Activated naive CD4-positive, alpha-beta T cell treated with anti-CD3 and anti-CD28 coated beads for 36 hours (primary cell): Measurements from ENCODE around the gene EFCAB9. TPM values are rescaled to one million over a fixed set of nuclear protein-coding genes. Genes with fewer than 3 reads are reported as not detected.
A peak's percentile ranks its signal among the peaks of the same experiment; 100 is the strongest.

Experiments
- CTCF ChIA-PET: fragments of 350-600 bp; sonication (Branson Sonifier 250); formaldehyde crosslinking; loops from one replicate; lab custom pipeline; 2021; ENCODE audit warnings: antibody characterized with exemption; lab: Charles Lee
- DNase-seq: peaks from one replicate; pipeline ENCODE4 v3.0.0-alpha.2; 2020
- H3K27ac Mint-ChIP-seq: one replicate; pipeline ENCODE4 v1.8.0; 2021; ENCODE audit warnings: mild to moderate bottlenecking, mixed read lengths
- H3K27me3 Mint-ChIP-seq: one replicate; pipeline ENCODE4 v1.8.0; 2021; ENCODE audit warnings: low read depth, mixed read lengths
- H3K36me3 Mint-ChIP-seq: one replicate; pipeline ENCODE4 v1.8.0; 2021; ENCODE audit warnings: low read depth, mixed read lengths
- H3K4me1 Mint-ChIP-seq: one replicate; pipeline ENCODE4 v1.8.0; 2021; ENCODE audit warnings: low read depth, mixed read lengths
- H3K4me3 Mint-ChIP-seq: one replicate; pipeline ENCODE4 v1.8.0; 2021; ENCODE audit warnings: mild to moderate bottlenecking, moderate library complexity, mixed read lengths
- H3K9me3 Mint-ChIP-seq: one replicate; pipeline ENCODE4 v1.8.0; 2021; ENCODE audit warnings: mixed read lengths
- intact Hi-C: fragments of 100-400 bp; cut with micrococcal nuclease; formaldehyde crosslinking; loops from one replicate; pipeline ENCODE4 v1.15.1; 2023
- total RNA-seq, 2 experiments: library from RNA; stranded (reverse); gene quantifications; one replicate each; pipeline ENCODE4 v1.2.3, GENCODE V29; 2021

Gene EFCAB9
- total RNA-seq, 2 experiments from 2014 or later, result not detected

DNA sequence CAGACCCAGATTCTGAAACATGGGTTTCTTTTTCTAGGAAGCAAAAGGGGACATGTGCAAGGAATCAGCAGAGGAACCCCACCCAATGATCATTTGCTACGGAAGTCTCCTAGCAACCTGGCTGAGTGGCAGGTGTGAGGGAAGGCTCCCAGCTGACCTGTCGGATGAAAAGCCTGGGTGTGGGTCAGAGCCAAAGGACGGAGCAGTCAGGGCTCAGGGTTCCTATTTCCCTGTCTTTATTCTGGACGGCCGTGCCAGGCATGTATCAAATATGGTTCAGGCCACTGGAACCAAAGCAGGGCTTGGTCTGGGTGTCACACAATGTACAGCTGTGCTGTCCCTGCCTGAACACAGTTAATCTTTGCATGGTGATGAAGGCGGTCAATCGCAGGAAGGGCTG is 26.1 kb upstream of the EFCAB9 start:
- CTCF ChIA-PET, result interaction anchor here (0.7 to 1.2 kb wide), 2 partner anchors 23 to 57 kb away, joined by 3 to 4 read pairs; no protein-coding TSS in a partner anchor

DNA sequence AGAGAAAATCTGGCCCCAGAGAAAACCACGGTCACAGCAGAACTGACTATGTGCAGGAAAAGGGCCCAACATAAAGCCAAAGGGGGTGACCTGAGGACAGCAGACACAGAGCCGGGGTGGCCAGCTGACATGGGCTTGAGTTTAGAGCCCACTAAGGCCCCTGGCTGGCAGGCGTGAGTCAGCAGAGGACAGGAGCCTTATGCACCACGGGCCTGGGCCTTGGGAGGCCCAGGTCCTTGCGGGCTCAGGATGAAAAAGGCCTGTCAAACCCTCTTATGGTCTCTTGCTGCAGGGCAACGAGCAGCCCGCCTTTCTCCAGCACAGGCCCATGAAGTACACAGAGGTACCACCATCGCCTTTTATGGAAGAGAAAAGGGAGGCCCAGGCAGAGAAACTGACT is 25.7 kb upstream of the EFCAB9 start:
- Mint-ChIP-seq H3K4me3 (no peak overlapping the region), H3K27ac (peak overlapping the region; percentile 56), H3K4me1 (peaks cover 79% of the 10 kb centered on the region), H3K9me3 (no peaks in the 10 kb centered on the region), H3K36me3 (peaks cover 8% of the 10 kb centered on the region), H3K27me3 (no peaks in the 10 kb centered on the region)
- CTCF ChIA-PET, result interaction anchor here (0.6 to 1.2 kb wide), 3 partner anchors 23 to 62 kb away, joined by 3 to 4 read pairs (median 3); no protein-coding TSS in a partner anchor
- intact Hi-C loops, result no loop called here
- DNase-seq, result no peak

More for the DNA sequence above, 26.1 kb upstream of the EFCAB9 start:
- H3K9me3 Mint-ChIP-seq, result no peaks in the 10 kb centered on the region
- H3K27me3 Mint-ChIP-seq, result no peaks in the 10 kb centered on the region
- intact Hi-C loops, result no loop called here
- peaks cover 8% of the 10 kb centered on the region for H3K36me3 Mint-ChIP-seq
- H3K4me3 Mint-ChIP-seq, result no peak overlapping the region
- peaks cover 80% of the 10 kb centered on the region for H3K4me1 Mint-ChIP-seq
- no peak overlapping the region for H3K27ac Mint-ChIP-seq
- no peak for DNase-seq

DNA sequence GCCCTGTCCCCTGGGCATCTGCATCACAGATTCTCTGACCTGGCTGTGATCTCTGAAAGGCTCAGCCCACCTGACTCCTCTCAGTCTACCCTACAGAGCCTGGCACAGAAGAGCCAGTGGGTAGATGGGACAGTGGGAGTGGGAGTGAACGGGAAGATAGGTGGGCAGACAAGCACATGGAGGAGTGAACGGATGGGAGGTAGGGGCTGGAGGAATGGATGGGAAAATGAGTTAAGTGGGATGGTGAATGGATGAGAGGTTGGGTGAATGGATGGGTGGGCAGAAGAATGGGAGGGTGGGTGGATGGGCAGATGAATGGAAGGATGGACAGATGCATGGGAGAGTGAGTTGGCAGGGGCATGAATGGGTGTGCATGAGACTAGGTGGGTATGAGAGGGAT is 24.8 kb upstream of the EFCAB9 start:
- Mint-ChIP-seq H3K27ac (no peak overlapping the region), H3K4me3 (no peak overlapping the region), H3K4me1 (peaks cover 83% of the 10 kb centered on the region), H3K27me3 (no peaks in the 10 kb centered on the region), H3K36me3 (peaks cover 14% of the 10 kb centered on the region), H3K9me3 (no peaks in the 10 kb centered on the region)
- CTCF ChIA-PET, result interaction anchor here (0.8 to 1.2 kb wide), 3 partner anchors 11 to 63 kb away, joined by 3 to 4 read pairs (median 3); no protein-coding TSS in a partner anchor
- intact Hi-C loops, result no loop called here
- no peak for DNase-seq

DNA sequence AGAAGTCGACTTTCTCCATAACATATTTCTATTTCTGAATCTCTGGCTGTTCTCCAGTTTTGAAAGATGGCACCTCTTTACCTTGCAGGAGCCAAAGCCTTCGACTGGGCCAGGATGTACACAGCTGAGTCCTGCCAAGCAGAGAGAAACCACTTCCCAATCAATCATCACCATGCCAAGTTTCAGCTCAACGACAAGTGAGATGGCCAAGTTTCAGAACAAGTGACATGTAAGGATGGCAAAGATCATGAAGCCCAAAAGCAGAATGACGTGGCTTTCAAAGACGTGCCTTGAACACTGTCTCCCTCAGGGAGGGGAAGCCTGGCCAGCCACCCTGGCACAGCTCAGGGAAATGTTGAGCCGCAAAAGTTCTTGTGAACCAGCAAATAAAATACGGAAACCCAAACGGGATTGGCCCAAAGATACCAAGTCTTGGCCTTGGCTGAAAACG is 23.7 kb upstream of the EFCAB9 start:
- Mint-ChIP-seq H3K27me3 (no peaks in the 10 kb centered on the region), H3K9me3 (no peaks in the 10 kb centered on the region), H3K36me3 (peaks cover 14% of the 10 kb centered on the region), H3K27ac (peak overlapping the region; percentile 59), H3K4me3 (no peak overlapping the region), H3K4me1 (peaks cover 86% of the 10 kb centered on the region)
- peak; percentile 34 for DNase-seq
- intact Hi-C loops, result loop anchor here (10.0 kb wide), 2 partner anchors 1835 to 1875 kb away; partner anchors contain the start of gene LCP2
- CTCF ChIA-PET, result interaction anchor here (1.8 kb wide), 1 partner anchor 8 kb away, joined by 6 read pairs; no protein-coding TSS in a partner anchor

DNA sequence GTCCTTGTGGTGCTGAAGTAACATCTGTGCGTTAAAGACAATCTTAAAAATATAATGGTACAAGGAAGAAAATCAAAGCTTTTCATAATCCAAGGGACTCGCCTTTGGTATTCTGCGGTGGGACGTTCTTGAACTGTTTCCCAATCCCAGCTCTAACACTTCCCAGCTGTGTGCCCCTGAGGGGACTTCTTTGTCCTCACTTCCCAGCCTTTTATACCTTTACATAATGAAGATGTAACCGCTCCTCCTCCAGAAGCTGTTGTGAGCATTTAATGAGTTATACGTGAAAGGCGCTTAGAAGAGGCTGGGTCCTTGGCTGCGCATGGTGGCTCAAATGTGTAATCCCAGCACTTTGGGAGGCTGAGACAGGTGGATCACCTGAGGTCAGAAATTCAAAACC is 22.9 kb upstream of the EFCAB9 start:
- Mint-ChIP-seq H3K36me3 (peaks cover 14% of the 10 kb centered on the region), H3K4me1 (peaks cover 84% of the 10 kb centered on the region), H3K27ac (no peak overlapping the region), H3K4me3 (no peak overlapping the region), H3K27me3 (no peaks in the 10 kb centered on the region), H3K9me3 (no peaks in the 10 kb centered on the region)
- CTCF ChIA-PET, result interaction anchor here (0.6 to 1.8 kb wide), 3 partner anchors 9 to 108 kb away, joined by 3 to 6 read pairs (median 4); no protein-coding TSS in a partner anchor
- DNase-seq, result no peak
- intact Hi-C loops, result loop anchor here (10.0 kb wide), 2 partner anchors 1836 to 1876 kb away; partner anchors contain the start of gene LCP2

DNA sequence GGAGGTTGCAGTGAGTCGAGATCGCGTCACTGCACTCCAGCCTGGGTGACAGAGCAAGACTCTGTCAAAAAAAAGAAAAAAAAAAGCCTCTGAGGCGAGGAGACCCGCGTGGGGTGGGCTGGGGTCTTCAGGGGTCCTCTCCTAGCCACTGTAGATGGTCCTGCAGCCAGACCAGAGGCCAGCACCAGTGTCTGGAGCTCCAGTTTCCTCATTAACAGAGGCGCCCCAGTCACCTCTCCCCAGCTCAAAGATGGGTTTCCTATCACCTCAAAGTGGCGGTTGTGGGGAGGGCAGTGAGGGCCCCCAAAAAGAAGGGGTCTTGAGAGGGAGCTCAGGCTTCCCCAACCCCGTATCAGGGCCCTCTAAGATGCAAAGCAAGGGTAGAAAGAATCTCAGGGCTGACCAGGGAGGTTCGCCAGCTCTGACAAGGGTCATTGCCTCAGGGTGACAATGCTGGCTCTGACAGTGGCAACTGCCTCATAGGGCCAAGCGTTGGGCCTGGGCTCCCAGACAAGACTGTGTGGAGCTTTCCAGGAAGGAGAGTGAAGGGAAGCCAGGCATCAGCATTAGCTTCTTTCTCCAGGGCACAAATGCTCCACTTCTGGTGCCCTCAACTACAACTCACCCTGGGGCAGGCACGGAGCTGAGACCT is 20.9 kb upstream of the EFCAB9 start:
- peak overlapping the region; percentile 94 for H3K27ac Mint-ChIP-seq
- intact Hi-C loops, result loop anchor here (10.0 kb wide), 2 partner anchors 1838 to 1878 kb away; partner anchors contain the start of gene LCP2
- DNase-seq, result no peak
- peak overlapping the region; percentile 89 for H3K4me3 Mint-ChIP-seq
- H3K4me1 Mint-ChIP-seq, result peaks cover 90% of the 10 kb centered on the region
- no peaks in the 10 kb centered on the region for H3K9me3 Mint-ChIP-seq
- H3K27me3 Mint-ChIP-seq, result no peaks in the 10 kb centered on the region
- CTCF ChIA-PET, result interaction anchor here (1.0 to 4.9 kb wide), 10 partner anchors 10 to 166 kb away, joined by 3 to 54 read pairs (median 9); partner anchors contain the start of genes FBXW11 and STK10
- peaks cover 14% of the 10 kb centered on the region for H3K36me3 Mint-ChIP-seq

DNA sequence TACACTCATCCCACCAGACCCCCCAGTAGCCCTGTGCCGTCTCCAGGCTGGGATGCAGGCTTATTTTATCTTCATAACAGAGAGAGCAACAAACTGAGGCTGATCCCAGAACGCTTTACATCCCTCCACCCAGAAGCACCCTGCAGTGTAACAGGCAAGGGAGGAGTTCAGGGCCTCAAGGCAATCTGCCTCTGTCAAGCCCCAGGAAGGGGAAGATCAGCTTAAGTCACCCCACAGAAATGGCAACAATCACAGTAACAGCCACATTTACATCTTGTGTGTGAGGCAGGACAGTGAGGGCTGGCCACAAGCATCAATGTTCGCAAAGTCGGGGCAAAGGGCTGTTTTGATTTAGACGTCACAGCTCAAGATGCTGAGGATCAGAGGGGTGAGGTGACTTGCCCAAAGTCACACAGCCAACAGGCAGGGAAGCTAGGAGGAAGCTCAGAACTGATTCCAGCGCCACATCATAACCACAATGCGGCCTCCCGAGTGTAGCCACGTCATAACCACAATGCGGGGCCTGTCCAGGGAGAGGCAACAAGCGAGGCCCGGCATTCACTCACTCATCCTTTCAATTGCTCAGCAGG is 20.3 kb upstream of the EFCAB9 start:
- H3K4me1 Mint-ChIP-seq, result peaks cover 90% of the 10 kb centered on the region
- CTCF ChIA-PET, result interaction anchor here (0.6 to 4.9 kb wide), 12 partner anchors 10 to 167 kb away, joined by 3 to 54 read pairs (median 7); partner anchors contain the start of genes FBXW11 and STK10
- DNase-seq, result peak; percentile 97
- H3K27me3 Mint-ChIP-seq, result no peaks in the 10 kb centered on the region
- intact Hi-C loops, result loop anchor here (1.0 to 10.0 kb wide), 6 partner anchors 62 to 1879 kb away; partner anchors contain the start of genes CREBRF and LCP2
- peak overlapping the region; percentile 89 for H3K4me3 Mint-ChIP-seq
- H3K36me3 Mint-ChIP-seq, result peaks cover 18% of the 10 kb centered on the region
- peak overlapping the region; percentile 94 for H3K27ac Mint-ChIP-seq
- no peaks in the 10 kb centered on the region for H3K9me3 Mint-ChIP-seq

DNA sequence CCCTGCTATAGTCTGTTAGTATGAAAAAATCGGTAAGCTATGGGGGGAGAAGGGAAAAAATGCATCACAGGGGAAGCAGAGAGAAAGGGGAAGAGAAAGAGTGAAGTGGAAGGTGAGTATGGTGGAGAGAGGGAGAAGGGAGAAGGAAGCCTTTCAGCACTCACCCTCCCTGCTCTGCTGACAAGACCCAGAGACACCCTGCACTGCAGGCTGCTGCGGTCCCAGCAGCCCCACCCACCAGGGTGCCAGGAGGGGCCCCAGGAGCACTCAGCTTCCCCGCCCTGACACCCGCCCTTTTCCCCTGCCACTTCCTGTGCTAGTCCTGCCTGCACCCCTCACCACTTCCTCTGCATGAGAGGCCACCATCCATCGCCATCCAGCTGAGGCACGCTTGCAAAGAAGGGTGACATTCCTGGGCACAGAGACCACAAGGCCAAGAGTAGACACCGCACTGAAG is 18.7 kb upstream of the EFCAB9 start:
- peaks cover 15% of the 10 kb centered on the region for H3K36me3 Mint-ChIP-seq
- no peaks in the 10 kb centered on the region for H3K27me3 Mint-ChIP-seq
- intact Hi-C loops, result loop anchor here (1.0 to 10.0 kb wide), 11 partner anchors 12 to 1880 kb away; partner anchors contain the start of genes CREBRF, FBXW11, LCP2 and NPM1

DNA sequence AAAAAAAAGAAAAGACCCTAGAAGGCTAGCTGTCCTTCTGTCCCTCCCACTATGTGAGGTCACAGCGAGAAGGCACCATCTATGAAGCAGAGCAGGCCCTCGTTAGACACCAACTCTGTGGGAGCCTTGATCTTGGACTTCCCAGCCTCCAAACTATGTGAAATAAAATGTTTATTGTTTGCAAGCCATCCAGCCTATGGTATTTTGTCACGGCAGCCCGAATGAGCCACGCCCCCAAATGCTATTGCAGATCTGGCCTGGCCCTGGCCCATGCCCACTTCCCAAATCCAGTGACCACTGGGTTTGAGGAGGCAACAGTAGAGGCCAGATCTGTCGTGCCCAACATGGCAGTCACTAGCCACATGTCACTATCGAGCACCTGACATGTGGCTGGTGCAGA is 16.8 kb upstream of the EFCAB9 start:
- Mint-ChIP-seq H3K36me3 (peaks cover 19% of the 10 kb centered on the region), H3K27ac (peak overlapping the region; percentile 94), H3K4me1 (peaks cover 91% of the 10 kb centered on the region), H3K4me3 (no peak overlapping the region), H3K9me3 (no peaks in the 10 kb centered on the region), H3K27me3 (no peaks in the 10 kb centered on the region)
- intact Hi-C loops, result loop anchor here (5.0 to 10.0 kb wide), 3 partner anchors 190 to 1882 kb away; partner anchors contain the start of gene LCP2
- CTCF ChIA-PET, result interaction anchor here (1.5 to 3.4 kb wide), 2 partner anchors 10 to 12 kb away, joined by 7 to 15 read pairs; partner anchors contain the start of gene STK10
- DNase-seq, result no peak

More for the DNA sequence above, 18.7 kb upstream of the EFCAB9 start:
- Mint-ChIP-seq H3K27ac (peak overlapping the region; percentile 94), H3K4me1 (peaks cover 90% of the 10 kb centered on the region), H3K4me3 (peak overlapping the region; percentile 89), H3K9me3 (no peaks in the 10 kb centered on the region)
- CTCF ChIA-PET, result interaction anchor here (0.8 to 4.9 kb wide), 11 partner anchors 8 to 108 kb away, joined by 3 to 54 read pairs (median 4); partner anchors contain the start of gene STK10
- peak; percentile 97 for DNase-seq

DNA sequence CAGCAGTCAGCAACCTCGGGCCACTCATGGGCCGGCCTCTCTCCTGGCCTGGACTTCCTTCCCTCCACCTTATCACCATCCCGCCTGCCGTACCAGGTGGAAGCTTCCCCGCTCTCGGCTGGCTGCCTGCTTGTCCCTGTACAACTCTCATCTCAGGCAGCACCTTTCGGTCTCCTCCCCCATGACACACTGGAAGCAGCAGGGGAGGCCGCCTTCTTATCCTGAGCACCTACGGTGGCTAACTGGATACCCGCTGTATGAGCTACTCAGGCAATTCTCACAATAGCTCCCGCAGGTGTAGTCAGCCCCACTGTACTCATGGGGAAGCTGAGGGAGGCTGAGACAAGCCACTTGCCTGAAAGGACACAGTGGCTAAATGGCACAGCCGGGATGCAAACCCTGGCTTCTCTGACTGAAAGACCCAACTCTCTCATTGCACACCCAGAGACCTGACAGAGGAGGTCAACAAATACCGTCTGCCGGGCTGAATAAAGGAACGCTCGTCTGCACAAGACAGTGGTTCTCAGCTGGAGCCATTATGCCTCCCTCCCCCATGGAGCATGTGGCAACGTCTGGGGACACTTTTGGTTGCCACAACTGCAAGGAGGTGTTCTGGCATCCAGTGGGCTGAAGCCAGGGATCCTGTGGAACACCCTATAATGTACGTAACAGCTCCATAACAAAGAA is 15.5 kb upstream of the EFCAB9 start:
- H3K27ac Mint-ChIP-seq, result peak overlapping the region; percentile 94
- no peaks in the 10 kb centered on the region for H3K9me3 Mint-ChIP-seq
- CTCF ChIA-PET, result interaction anchor here (0.6 to 3.4 kb wide), 6 partner anchors 8 to 68 kb away, joined by 3 to 15 read pairs (median 5); partner anchors contain the start of gene STK10
- peaks cover 21% of the 10 kb centered on the region for H3K36me3 Mint-ChIP-seq
- peak; percentile 62 for DNase-seq
- H3K4me1 Mint-ChIP-seq, result peaks cover 92% of the 10 kb centered on the region
- H3K27me3 Mint-ChIP-seq, result no peaks in the 10 kb centered on the region
- peak overlapping the region; percentile 70 for H3K4me3 Mint-ChIP-seq
- intact Hi-C loops, result loop anchor here (5.0 to 10.0 kb wide), 3 partner anchors 191 to 1884 kb away; partner anchors contain the start of gene LCP2
